Stromal cell of bone marrow (primary cell): ENCODE measurements around the gene ALKBH5.
A peak's percentile ranks its signal among the peaks of the same experiment; 100 is the strongest.

Source experiments
- DNase-seq: peaks from one replicate; pipeline ENCODE4 v3.0.0-alpha.2; 2012; ENCODE audit warnings: low read depth

The ALKBH5 gene

GRCh38 chr17:18245038-18245776, 61.6 kb downstream of the ALKBH5 start:
- no peak for DNase-seq

GRCh38 chr17:18246109-18246725, 62.6 kb downstream of the ALKBH5 start:
- no peak for DNase-seq

- DNase-seq, result no peak
Measured at GRCh38 chr17:18246880-18247612, 63.4 kb downstream of the ALKBH5 start.

GRCh38 chr17:18247613-18248001, 64.0 kb downstream of the ALKBH5 start:
- DNase-seq, result no peak

- peak; percentile 41 for DNase-seq
Measured at GRCh38 chr17:18248300-18248731, 64.7 kb downstream of the ALKBH5 start.

- DNase-seq, result no peak
Measured at GRCh38 chr17:18248811-18249210, 65.2 kb downstream of the ALKBH5 start.

GRCh38 chr17:18250259-18250658, 66.6 kb downstream of the ALKBH5 start:
- no peak for DNase-seq

GRCh38 chr17:18250708-18251107, 67.1 kb downstream of the ALKBH5 start:
- no peak for DNase-seq

GRCh38 chr17:18251204-18251603, 67.6 kb downstream of the ALKBH5 start:
- no peak for DNase-seq

GRCh38 chr17:18252160-18252559, 68.5 kb downstream of the ALKBH5 start:
- DNase-seq, result no peak

GRCh38 chr17:18253187-18253884, 69.7 kb downstream of the ALKBH5 start:
- no peak for DNase-seq

GRCh38 chr17:18253947-18254821, 70.6 kb downstream of the ALKBH5 start:
- DNase-seq, result no peak

- DNase-seq, result no peak
Measured at GRCh38 chr17:18254888-18255649, 71.4 kb downstream of the ALKBH5 start.

- DNase-seq, result no peak
Measured at GRCh38 chr17:18256351-18256750, 72.7 kb downstream of the ALKBH5 start.

GRCh38 chr17:18256776-18257175, 73.1 kb downstream of the ALKBH5 start:
- no peak for DNase-seq

GRCh38 chr17:18257268-18257981, 73.8 kb downstream of the ALKBH5 start:
- DNase-seq, result no peak

- peak; percentile 74 for DNase-seq
Measured at GRCh38 chr17:18257982-18258355, 74.3 kb downstream of the ALKBH5 start.

- peak; percentile 25 for DNase-seq
Measured at GRCh38 chr17:18258356-18259038, 74.9 kb downstream of the ALKBH5 start, which contains the start of gene FLII. FLII (minus strand) TSS chr17:18258738; CDS start chr17:18258690, 48 bp downstream.
